ENCODE results near the gene ANTXR2. TPM values are rescaled to one million over a fixed set of nuclear protein-coding genes. Genes with fewer than 3 reads are reported as not detected.
A peak's percentile ranks its signal among the peaks of the same experiment; 100 is the strongest.
"Not testable (repeated sequence)": the region's sequence is repeated elsewhere in the genome, so short reads cannot be mapped to it uniquely, and the experiment has no call there.

ANTXR2 gene
- total RNA-seq, 1 experiment from 2014 or later: 10.0 TPM

GRCh38 chr4:80024335-80024734 is 48.7 kb downstream of the ANTXR2 start:
- no peak for DNase-seq (ENCODE audit: low read depth)

DNA sequence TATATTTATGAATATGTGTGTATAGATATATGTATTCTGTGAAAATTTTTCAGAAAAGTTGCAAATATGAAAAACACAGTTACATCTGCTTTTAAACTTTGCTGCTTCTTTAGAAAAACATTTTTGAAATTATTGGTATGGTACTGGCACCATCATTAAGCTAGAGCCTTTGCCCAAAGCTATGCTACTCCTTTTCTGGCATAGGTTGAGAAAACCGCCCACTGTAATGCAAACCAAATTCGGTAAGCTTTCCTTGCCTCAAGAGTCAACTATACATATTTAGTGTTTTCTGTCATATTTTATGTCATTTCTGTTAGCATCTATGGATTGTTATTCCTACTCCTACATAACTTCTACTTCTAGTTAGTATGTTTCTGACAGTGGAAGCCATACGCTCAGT is 50.7 kb downstream of the ANTXR2 start:
- DNase-seq (ENCODE audit: low read depth): no peak

DNA sequence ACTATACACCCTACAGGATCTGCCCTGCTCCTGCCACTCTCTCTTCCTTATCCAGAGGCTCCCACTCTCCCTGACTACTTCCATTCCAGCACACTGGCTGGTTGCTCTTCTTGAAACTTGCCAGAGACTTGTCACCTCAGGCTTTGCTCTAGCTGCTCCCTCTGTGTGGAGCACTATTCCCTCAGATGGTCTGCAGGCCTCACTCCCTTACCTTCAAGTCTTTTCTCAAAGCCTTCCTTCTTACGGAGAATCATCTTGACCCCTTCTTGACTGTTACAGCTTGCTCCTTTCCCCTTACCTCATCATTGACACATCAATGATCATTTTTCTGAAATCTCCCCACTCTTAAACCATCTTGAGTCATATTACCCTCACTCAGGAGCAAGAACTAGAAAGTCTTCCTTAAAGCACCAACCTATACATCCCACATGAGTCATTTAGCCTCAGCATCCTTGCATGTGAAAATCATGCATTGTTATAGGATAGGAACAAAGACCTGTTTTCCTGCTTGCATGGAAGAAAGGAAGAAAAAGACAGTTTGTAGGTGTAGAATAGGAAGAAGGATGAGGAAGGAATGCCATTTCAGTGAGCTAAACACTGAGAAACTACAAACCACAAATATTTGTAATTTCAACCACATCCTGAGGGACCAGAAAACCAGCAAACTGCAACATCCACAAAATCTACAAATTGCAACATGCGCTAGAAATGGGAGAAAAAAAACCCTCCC is 55.7 kb downstream of the ANTXR2 start:
- DNase-seq (ENCODE audit: low read depth): peak; percentile 38

DNA sequence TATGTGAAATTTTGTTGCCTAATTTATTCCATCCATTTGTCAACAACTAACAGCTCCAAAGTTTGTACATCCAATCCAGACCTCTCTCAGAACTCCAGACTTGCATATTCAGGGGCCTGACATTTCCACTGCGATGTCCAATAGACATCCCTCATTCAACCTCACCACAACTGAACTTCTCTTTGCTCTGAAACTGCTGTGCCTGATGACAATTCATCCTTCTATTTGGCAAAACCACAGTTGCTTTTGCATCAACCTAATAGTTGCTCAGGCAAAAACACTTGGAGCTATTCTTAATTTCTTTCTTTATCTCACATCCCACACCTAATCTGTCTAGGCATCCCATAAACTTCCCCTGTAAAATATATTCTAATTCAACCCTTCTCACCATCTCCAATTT is 56.5 kb downstream of the ANTXR2 start:
- DNase-seq (ENCODE audit: low read depth): no peak

DNA sequence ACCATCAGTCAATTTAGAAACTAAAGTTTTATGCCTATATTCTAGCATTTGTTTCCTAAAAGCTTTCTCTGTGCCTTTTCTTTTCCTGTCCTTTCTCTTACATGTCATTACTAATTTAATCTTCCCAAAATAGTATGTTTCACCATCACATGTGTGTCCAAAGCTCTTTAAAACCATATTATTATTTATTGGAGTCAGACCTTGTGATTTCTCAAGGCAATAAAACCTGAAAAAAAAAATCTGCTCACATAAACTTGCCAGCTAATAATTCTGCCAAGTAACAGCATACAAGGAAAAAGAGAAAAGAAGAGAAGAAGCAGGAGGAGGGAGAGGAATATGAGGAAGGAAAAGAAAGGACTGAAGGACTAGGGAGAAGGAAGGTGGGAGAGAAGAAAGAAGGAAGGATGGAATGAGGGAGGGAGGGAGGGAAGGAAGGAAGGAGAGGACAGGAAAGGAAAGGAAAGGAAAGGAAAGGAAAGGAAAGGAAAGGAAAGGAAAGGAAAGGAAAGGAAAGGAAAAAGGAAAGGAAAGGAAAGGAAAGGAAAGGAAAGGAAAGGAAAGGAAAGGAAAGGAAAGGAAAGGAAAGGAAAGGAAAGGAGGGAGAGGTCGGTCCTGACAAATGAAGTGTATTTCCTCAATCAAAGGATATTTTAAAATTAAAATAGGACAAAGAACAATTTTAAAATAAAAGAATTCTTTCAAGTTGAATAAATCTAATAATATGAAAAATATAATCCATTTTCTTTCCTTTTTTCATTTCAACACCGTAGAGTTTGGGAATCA is 57.4 kb downstream of the ANTXR2 start:
- no peak for DNase-seq (ENCODE audit: low read depth)

DNA sequence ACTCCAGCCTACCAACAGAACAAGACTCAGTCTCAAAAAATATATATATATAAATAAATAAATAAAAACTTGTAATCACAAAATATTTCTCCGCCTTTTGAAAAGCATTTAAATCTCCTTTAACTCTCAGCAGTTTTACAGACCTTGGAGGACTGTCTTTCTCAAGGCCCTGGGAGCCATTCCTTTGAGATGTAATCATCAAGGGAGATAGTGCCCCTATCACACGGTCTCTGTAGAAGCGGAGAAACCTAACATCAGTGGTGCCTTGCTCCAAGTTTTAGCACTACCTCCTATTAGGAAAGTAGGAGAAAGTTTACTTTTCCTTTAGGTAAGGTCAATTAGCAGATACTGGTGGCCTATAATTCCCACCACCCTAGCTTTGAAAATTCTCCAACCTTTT is 58.5 kb downstream of the ANTXR2 start:
- no peak for DNase-seq (ENCODE audit: low read depth)

DNA sequence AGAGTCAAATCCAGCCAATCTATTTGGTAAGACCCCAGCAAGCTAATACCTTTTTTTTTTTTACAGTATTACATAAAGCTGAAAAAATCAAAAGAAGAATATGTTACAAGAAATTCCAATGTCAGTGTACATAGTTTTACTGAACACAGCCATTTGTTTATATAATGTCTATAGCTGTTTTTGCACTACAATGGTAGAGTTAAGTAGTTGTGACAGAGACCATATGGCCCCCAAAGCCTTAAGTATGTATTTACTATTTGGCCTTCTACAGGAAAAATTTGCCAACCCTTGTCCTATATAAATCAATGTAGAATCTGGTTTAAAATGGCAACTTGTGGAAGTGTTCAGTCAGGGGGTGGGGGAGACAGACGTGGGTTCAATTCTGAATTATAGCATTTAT is 60.7 kb downstream of the ANTXR2 start:
- DNase-seq (ENCODE audit: low read depth): no peak

DNA sequence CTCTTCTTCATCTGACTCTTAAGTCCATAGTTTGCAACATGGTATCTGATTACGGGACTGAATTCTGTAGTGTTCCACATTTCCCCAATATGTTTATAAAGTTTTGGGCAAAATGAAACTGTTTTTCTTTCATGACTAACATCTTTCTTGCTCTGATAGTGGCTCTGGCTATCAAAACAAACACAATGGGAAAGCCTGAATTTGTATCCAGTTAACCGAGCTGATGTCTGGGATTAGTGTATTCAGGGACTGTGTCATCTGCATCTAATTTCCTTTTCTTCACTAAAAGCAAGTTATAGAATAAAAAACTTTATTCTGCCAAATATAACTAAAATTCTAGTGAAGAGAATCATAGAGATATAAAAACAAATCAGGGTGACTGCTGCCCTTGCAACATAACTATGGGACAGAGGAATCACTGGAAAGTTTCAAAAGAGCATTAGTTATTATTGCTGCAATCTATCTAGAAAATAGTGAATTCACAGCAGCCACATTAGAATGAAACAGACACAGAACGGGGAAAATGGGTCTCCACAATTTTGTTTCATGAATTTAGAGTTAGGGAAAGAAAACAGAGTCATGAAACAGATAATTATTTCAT is 61.3 kb downstream of the ANTXR2 start:
- peak; percentile 14 for DNase-seq (ENCODE audit: low read depth)

GRCh38 chr4:80010316-80010715 is 62.7 kb downstream of the ANTXR2 start:
- no peak for DNase-seq (ENCODE audit: low read depth)

- no peak for DNase-seq (ENCODE audit: low read depth)
These were observed 63.2 kb downstream of the ANTXR2 start for GRCh38 chr4:80009806-80010205.

- DNase-seq (ENCODE audit: low read depth): no peak
These were observed 64.1 kb downstream of the ANTXR2 start for GRCh38 chr4:80008971-80009370.

GRCh38 chr4:80008351-80008750 is 64.7 kb downstream of the ANTXR2 start:
- DNase-seq (ENCODE audit: low read depth): no peak

GRCh38 chr4:80007745-80008149 is 65.3 kb downstream of the ANTXR2 start:
- DNase-seq (ENCODE audit: low read depth): no peak

GRCh38 chr4:80006935-80007744 is 65.9 kb downstream of the ANTXR2 start:
- DNase-seq (ENCODE audit: low read depth): no peak

- DNase-seq (ENCODE audit: low read depth): peak; percentile 2
These were observed 67.2 kb downstream of the ANTXR2 start for GRCh38 chr4:80005863-80006262.

GRCh38 chr4:80004319-80004718 is 68.7 kb downstream of the ANTXR2 start:
- no peak for DNase-seq (ENCODE audit: low read depth)

GRCh38 chr4:80002559-80002958 is 70.5 kb downstream of the ANTXR2 start:
- DNase-seq (ENCODE audit: low read depth): not testable (repeated sequence)

GRCh38 chr4:79999048-79999447 is 74.0 kb downstream of the ANTXR2 start:
- DNase-seq (ENCODE audit: low read depth): not testable (repeated sequence)

GRCh38 chr4:79998201-79998600 is 74.8 kb downstream of the ANTXR2 start:
- no peak for DNase-seq (ENCODE audit: low read depth)

GRCh38 chr4:79996851-79997250 is 76.2 kb downstream of the ANTXR2 start:
- no peak for DNase-seq (ENCODE audit: low read depth)

GRCh38 chr4:79993476-79993875 is 79.6 kb downstream of the ANTXR2 start:
- no peak for DNase-seq (ENCODE audit: low read depth)

DNA sequence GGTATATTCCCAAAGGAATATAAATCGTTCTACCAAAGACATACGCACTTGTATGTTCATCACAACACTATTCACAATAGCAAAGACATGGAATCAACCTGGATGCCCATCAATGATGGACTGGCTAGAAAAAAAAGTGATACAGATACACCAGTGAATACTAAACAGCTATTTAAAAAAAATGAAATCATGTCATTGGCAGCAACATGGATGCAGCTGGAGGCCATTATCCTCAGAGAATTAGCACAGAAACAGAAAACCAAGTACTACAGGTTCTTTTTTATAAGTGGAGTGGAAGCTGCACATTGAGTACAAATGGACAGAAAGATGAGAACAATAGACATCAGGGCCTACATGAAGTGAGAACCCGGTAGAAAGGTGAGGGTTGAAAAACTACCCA is 81.4 kb downstream of the ANTXR2 start:
- no peak for DNase-seq (ENCODE audit: low read depth)
